Inflammatory macrophage treated with lipopolysaccharide for 4 hours (primary cell): ENCODE results near the gene ZNF384.
"Not testable (repeated sequence)": the region's sequence is repeated elsewhere in the genome, so short reads cannot be mapped to it uniquely, and the experiment has no call there.

Experiments
- DNase-seq: peaks from one replicate; pipeline ENCODE4 v3.0.0-alpha.2; 2020

The ZNF384 gene

DNA sequence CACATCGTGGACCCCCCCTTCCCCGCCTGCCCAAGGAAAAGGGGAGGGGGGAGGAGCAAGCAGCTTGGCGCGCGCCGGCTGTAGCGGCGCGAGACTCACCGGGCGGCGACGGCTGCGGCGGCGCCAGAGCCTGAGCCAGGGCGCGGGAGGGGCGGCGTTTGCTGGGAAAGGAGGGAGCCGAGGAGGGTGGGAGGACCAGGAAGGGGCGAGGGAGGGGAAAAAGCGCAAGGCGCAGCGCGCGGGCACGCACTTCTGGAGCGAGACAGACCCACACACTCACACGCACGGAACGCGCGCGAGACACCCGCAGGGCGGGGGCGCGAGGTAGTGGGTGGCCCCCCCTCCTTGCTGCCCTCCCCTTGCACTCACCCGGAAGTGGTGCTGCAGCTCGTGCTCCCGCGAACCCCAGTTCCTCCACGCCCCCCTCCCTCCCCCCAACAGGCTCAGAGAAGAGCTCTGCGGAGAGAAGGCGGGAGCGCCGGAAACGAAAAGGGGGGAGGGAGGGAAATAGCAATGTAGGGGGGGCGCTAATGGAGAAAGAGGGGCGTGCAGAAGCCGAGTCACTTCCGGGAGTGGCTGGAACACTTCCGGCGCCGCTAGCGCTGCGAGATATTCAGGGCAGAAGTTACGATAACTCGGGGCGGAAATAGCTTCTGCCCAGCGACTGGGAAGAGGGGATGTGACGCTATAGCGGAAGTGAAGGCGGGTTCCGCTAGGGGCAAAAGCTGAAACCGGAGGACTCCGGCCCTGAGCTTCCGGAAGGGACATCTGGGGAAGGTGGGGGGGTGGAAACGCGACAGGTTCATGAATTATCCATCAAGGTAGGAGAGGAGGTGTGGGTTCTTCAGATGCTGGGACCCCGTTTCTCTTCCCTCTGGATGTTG is at the start of gene ZNF384:
Gene ZNF384 (minus strand): TSS at position 377 of the 884 bp plus-strand sequence. CDS start 9,855 bp downstream, outside the sequence.
- DNase-seq: peak; percentile 100

DNA sequence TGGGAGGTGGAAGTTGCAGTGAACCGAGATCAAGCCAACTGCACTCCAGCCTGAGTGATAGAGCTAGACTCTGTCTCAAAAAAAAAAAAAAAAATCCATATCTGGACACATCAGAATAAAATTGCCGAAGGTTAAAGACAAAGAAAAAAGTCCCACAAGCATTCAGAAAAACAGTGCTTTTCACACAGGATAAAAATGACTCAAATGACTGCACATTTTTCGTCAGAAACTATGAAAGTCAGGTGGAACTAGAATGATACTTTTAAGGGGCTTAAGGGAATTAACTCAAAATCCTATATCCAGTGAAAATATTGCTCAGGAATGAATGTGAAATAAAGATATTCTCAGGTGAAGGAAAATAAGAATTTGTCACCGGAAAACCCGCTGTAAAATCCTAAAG is 47.6 kb upstream of the ZNF384 start:
- no peak for DNase-seq

DNA sequence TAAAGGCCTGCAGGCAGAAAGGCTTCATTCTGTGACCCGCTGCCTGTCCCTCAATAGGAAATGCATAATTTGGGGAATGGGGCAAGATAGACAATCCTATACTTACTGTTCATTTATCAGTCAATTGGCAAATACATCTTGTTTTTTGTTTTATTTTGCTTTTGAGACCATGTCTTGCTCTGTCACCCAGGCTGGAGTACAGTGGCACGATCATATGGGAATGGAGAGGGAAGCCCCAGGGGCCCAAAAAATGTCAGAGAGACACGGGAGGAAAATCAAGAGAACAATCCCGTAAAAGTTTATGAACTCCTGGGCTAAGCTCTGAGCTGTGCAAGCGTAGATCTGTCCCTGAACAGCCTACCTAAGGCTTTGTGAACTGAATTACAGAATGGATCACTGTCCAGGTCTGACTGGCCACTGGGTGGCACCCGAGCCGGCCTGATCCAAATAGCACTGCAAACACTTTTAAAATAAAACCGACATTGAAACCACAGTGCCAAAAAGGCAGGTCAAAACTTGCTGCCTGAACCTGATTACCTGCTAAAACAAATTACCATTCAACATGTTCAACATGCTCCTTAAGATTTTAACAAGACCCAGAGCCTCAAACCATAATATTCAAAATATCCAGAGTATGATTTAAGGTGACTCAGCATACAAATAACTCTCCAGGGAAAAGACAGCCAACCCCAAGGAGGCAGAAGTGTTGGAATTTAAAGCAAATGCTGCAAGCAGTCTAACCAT is 46.4 kb upstream of the ZNF384 start:
- DNase-seq: peak; percentile 63

- no peak for DNase-seq
These were observed 45.6 kb upstream of the ZNF384 start for GRCh38 chr12:6734506-6735387.

GRCh38 chr12:6730169-6730568 is 41.0 kb upstream of the ZNF384 start:
- DNase-seq: no peak

- no peak for DNase-seq
These were observed 40.0 kb upstream of the ZNF384 start for GRCh38 chr12:6729186-6729585.

- no peak for DNase-seq
These were observed 36.2 kb upstream of the ZNF384 start for GRCh38 chr12:6725350-6725749.

- DNase-seq: peak; percentile 69
These were observed 35.2 kb upstream of the ZNF384 start for GRCh38 chr12:6724409-6724797.

DNA sequence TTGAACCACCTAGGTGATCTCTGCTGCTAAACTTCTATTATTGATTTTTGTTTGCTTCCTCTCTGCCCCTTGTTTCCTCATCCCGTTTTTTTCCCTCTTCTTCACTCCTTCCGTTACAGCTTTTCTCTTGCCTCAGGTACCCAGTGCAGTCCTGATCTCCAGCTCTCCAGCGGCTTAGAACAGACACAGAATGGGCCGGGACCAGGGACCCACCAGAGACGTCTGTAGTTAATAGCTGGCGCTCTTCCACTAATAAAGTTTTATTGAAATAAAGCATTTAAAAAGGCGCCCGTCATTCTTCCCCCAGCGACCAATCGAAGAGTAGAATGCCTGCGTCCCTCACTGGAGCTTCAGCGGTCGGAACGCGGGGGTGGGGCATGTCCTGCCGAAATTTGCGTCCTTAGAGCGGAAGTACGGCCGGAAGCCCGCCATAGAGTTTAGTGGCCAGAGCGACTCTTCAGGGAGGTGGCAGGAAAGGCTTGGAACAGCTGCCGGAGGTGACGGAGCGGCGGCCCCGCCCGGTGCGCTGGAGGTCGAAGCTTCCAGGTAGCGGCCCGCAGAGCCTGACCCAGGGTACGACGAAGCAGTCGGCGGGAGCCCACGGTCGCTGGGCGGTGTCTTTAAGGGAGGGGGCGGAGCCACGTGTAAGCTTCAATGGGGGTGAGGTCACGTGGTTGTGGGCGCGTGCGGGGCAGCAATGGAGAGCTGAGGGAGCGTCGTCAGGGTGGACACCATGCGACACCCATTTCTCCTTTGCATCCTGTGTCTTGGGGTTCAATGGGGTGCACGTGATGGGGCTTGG is 34.6 kb upstream of the ZNF384 start, which contains the start of gene COPS7A:
Gene COPS7A (plus strand): TSS at position 440 of the 802 bp plus-strand sequence. CDS start 611 bp downstream, outside the sequence.
- peak; percentile 99 for DNase-seq

- DNase-seq: peak; percentile 17
These were observed 33.7 kb upstream of the ZNF384 start for GRCh38 chr12:6722863-6723262.

GRCh38 chr12:6716874-6717437 is 27.8 kb upstream of the ZNF384 start:
- DNase-seq: no peak

- not testable (repeated sequence) for DNase-seq
These were observed 27.1 kb upstream of the ZNF384 start for GRCh38 chr12:6716031-6716873.

- DNase-seq: no peak
These were observed 19.8 kb upstream of the ZNF384 start for GRCh38 chr12:6708960-6709394.

GRCh38 chr12:6708351-6708750 is 19.2 kb upstream of the ZNF384 start:
- DNase-seq: not testable (repeated sequence)

DNA sequence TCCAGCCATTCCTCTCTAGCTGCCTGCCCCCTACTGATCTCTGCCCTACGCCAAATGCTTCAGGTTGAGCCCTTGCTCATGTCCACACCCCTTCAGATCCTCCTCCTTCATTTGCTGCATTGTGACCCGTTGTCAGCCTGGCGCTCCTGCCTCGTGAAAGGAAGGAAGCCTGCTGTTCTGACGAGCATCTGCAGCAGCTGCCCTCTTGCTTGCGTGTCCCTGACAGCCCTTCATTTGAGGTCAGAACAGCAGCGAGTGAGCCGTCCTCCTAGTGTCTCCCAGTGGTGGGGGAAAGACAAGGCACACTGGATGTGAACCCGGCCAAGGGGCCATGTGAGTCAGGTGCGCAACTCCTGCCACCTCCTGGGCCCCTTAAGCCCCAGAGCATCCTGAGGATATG is 14.5 kb upstream of the ZNF384 start:
- no peak for DNase-seq

DNA sequence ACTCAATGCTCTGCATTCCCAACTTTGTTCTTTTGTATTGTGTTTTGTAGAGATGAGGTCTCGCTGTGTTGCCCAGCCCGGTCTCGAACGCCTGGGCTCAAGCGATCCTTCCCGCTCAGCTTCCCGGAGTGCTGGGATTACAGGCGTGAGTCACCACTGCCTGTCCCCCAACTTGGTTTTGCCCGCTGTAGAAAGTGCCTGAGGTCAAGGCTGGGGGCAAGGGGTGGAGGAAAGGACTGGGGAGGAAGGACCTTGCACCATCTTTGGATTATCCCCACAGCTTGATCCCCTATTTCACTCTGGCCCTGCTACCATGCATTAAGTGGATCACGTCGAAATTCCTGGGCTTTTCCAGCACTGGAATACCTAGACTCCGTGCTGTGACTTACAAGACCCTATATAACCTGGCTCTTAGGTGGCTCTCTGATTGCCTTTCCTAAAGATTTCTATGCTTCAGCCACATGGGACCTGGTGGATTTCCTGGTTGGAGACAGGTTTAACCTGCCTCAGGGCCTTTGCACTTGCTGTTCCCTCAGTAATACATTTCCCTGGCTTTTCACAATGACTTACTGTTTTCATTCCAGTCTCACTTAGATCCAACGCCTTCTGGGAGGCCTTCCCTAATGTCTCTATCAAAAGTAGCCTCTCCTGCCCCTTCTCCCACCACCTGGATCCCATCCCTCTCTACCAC is 12.0 kb upstream of the ZNF384 start:
- no peak for DNase-seq

GRCh38 chr12:6700646-6701051 is 11.5 kb upstream of the ZNF384 start, which contains the start of gene PIANP:
PIANP (minus strand) TSS chr12:6700815; CDS start chr12:6698061, 2,754 bp downstream.
- no peak for DNase-seq

DNA sequence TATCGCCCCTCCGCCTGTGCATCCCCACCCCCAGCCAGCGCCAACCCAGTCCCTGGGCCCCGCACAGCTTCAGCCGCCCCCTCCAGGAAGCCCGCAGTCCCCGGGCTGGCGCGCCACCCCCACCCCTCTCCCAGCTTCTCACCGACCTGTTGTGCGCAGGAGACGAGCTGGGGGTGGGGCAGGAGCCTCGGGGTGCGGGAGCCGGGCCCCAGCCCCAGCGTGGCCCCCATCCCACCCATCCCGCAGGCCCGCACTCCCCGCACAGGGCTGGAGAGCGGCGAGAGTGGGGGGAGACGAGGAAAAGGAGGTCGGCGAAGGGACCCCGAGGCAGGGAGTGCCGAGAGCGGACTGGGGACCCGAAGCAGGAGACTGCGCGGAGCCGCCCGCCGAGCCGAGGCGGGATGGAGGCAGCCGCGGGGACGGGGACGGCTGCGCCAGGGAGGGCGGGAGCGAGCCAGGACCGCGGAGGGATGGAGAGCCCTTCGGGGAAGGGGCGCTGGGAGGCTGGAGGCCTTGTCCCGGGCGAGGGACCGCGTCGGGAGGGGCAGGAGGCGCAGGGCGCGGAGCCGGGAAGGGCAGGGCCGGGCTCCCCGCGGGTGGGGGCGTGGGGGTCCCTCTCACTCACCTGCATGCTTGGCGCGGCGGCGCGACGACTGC is 10.9 kb upstream of the ZNF384 start:
- no peak for DNase-seq
